GM11168 (cell line): Measurements from ENCODE around the gene NRIP2.

ENCODE experiments used
- in situ Hi-C: fragments of 300-500 bp; cut with MboI; formaldehyde crosslinking; loops from one replicate; pipeline ENCODE4 v1.12.0; 2022; ENCODE audit warnings: low sequenced_read_pairs; ENCODE audit not compliant: unreplicated experiment

NRIP2 gene

DNA sequence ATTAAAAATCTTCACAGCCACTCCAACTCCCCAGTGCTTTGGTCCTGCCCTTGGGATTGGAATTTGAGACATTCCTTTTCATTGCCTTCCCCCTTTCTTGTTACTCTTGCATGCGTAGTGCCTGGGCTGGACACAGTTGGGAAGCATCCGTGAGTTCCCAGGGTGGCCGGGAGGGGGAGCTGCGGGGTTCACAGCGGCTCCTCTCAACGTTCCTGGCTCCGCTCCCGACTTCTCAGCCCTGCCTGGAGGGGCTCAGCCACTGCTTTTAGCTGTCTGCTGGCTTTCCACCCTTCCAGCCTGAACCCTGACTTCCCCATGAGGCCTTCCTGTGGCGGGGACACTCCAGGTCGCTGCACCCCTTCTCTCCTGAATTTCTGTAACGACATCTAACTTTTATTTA is 18.8 kb upstream of the NRIP2 start:
- in situ Hi-C loops, result no loop called here

DNA sequence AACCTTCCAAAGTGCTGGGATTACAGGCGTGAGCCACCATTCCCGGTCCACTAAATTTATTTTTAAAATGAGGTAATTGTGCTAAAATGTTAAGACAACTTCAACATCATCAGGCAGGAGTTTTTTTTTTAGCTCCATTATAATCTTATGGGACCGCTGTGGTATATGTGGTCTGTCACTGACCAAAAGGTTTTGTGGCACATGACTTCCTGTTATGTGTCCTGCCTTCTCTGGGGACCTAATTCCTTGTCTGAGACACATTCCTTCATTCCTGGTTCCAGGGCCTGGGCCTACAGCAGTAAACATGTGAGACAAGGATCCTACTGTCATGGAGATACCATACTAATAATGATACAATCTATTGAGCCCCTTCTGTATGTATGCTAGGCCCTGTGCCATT is 17.1 kb upstream of the NRIP2 start:
- in situ Hi-C loops, result no loop called here

DNA sequence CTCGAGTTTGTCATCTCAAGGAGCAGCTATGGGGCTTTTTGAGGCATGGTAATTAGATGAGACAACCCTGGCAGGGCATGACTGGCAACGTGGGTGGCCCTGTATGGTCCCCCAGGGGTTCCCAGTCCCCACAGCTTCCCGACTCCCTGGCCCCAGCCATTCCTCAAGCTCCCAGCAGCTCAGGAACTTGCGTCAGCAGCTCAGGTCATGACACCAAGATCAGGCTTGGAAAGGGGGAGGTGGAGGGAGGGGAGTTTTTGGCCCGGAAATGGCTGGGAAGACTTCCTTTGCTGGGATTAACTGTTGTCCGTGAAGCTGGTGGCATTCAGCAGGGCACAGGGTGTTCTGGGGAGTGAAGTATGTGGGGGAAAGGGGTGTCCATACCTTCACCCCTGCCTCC is 10.4 kb upstream of the NRIP2 start:
- in situ Hi-C loops, result no loop called here

DNA sequence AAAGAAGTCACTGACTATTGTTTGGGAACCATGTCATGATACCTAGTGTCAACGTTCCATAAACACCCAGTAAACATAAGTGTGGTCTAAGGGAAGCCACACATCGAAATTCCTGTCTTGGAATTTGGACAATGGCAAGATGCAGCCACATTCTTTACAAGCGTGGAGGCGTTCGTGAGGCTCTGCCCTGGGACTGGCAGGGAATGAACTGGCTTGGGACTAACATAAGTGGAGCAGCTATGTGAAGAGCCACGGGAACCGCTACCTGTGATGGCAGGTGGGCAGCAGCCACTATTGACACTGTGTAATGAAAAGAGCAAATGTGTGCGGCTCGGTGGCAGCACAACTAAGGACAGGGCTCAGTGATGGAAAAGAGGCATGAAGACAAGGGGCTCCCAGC is 10.0 kb upstream of the NRIP2 start:
- in situ Hi-C loops, result no loop called here

DNA sequence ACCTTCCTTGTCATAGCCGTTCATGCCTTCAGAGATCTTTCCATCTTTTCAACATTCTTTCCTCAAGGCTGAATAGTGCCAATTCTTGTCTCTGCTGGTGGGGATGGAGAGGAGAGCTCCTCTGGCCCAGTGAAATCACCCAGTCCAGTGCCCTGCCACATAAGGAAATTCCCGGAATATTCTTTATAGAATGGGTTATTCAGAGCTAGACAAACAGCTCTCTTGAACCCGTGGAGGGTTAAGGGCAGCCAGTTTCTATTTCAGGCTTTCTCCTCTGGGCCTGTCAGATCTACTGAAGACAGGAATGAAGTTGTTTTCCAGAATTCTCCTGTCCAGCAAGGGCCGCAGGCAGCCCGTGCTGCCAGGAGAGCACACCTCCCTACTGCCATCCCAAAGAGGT is 8.1 kb upstream of the NRIP2 start:
- in situ Hi-C loops, result no loop called here

DNA sequence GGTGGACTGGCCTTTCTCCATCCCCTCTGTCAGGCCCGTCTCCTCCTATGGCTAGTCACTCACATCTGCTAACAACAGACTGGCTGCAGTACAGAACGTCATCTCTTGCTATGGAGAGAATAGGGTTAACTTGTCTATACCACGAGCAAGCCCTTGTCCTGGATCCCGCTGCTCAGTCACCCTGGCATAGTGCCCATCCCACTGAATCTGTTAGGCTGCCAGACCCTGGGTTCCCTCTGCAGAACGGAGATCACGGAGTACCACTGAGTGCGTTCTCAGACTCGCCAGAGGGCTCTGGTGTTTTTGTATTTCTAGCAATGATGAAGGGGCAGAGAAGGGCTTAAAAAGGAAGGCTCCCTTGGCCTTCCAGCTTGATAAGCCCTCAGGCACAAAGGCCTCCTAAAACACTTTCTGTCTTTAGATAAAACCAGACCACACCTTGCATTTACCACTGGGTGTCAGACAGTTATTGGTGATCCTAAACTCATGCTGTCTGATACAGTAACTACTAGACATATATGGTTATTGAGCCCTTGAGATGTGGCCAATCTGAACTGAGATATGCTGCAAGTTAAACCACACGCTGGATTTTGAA is 6.3 kb upstream of the NRIP2 start:
- in situ Hi-C loops, result no loop called here

DNA sequence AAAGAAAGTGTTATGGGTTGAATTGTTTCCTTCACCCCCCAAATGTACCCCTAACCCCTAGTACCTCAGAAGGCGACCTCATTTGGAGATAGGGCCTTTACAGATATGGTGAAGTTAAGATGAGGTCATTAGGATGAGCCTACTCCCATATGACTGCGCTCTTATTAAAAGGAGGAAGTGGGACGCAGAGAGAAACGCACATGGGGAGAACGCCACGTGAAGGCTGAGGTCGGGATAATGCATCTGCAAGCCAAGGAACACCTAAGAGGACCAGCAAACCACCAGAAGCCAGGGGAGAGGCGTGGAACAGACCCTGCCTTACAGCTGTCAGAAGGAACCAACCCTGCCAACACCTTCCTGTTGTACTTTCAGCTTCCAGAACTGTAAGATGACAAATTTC is 1.7 kb upstream of the NRIP2 start:
- in situ Hi-C loops, result no loop called here

DNA sequence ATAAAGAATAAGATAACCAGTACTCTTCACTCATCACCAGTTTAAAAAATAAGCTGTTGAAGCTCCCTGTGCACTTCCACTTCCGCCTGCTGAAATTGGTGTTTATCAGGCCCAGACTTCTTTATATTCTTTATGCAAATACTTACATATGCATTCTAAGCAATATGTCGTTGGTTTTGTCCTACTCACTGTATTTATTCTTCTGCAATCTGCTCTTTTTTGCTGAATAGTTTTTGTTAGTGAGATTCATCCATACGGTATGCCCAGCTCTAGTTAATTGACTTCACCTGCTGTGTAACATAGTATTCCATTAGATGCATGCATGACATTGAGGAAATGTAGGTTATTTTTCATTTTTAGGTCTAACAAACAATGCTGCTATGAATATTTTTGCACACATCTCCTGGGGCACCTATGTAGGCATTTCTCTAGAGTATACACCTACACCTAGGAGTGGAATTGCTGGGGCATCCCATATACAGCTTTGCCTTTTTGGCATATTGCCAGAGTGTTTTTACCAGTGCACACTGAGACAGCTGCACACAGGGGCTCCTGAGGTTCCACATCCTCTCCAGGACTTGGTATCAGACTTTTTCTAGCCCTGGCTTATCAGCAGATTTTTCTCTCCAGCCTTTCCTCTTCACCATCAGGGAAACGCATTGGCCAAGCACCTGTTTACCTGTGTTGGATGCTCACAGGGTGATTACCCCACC is 1.0 kb upstream of the NRIP2 start:
- in situ Hi-C loops, result no loop called here

DNA sequence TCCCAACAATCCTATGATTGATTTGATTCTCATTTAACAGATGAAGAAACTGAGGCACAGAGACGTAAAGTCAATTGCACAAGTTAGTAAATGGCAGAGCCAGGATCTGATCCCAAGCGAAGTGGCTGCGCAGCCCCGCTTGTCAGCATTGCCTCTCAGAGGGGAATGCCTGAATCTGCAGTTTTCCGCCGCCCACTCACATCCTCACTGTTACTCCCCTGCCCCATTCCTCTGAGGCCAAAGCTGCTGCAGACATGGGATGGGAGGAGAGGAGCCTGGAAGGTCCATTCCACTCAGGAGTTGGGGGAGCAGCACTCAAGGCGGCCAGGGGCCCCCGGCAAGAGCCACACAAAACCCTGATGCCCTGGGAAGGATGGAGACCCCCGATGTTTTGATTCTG is 1.0 kb downstream of the NRIP2 start:
- in situ Hi-C loops, result no loop called here

DNA sequence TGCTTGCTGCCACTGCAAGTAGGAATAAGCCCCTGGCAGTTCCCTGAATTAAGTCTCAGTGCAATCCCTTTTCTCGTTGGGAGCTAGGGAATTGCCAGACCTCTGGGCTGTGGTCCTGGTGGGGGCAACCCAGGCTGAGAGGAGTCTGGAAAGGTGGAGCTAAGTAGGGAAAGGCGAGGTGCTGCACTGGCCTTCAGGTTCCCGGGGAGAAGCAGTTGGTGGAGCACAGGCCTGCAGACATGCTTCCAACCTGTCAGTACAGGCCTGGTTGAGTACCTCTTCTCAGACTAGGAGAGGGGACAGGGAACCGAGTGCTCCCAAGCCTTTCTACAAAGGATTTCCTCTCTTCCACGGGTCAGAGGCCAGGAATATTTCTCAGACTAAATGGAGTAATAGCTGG is 1.5 kb downstream of the NRIP2 start:
- in situ Hi-C loops, result no loop called here

DNA sequence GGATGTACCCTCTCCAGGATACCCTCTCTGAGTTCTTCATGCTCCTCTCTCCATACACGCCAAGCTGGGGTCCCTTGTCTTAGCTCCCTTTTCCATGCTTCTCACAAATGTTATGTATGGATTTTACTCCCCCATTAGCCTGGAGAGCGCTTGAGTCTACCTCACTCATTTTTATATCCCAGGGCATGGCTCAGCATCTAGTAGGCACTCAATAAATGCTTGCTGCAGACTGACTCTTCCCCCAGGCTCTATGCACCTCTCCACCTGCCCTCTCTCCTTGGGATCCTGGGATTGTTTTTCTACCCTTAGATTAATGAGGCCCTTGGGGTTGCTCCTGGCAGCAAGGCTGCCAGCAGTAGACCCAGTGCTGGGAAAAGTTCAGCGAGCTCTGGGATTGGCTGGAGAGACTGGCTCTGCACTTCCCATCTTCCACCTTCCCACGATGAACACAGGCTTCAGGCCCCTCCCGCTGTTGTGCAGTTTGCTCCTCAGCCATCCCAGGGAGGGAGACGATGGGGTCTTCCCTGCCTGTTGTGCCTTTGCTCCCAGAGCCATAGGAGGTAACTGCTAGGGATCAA is 2.2 kb downstream of the NRIP2 start:
- in situ Hi-C loops, result no loop called here

DNA sequence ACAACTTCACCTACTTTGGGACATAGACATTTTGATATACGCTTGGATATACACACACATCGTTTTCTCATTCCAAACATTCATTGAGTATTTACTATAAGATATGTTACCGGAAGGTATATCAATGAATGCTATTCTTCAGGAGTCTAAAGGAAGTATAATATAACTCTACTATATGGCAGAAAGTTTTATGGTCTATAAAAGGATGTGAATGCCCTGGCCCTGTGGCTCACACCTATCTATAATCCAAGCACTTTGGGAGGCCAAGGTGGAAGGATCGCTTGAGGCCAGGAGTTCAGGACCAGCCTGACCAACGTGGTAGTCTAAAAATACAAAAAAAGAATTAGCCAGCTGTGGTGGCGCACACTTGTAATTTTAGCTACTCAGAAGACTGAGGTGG is 5.6 kb downstream of the NRIP2 start:
- in situ Hi-C loops, result no loop called here

DNA sequence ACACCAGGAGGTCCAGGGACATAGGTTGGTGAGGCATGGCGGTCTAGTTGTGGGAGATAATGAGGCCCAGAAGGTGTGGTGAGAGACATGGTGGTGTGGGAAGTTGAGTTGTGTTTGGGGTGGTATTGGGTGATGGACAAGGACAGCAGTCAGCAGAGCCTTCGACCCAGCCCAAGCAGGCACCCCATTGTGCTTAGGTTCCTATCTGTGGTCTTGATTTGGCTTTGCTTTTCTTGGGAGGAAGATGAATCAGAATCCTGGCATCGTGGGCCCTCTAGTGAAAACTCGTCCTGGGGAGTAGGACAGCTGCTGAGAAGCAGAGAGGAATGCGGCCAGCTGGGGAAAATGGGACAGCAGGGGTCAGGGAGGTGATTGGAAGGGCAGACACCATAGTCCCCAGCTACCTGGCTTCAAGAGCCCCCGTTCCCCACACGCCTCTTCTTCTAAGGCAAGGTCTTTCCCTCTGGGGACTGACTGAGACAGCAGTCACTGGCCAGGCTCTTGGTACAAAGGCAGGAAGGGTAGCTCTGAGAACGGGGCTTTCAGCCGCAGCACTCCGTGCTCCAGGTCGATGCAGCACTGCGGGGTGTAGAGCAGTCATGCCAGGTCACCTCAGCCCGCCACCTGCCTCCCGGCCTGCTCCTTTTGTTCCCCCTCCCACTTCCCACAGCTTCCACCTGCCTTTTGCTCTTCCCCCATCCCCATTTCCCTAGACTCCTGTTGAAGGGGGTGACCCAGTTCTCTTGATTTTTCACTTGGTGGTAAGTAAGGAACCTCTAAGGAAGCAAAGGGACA is 7.9 kb downstream of the NRIP2 start:
- in situ Hi-C loops, result no loop called here

DNA sequence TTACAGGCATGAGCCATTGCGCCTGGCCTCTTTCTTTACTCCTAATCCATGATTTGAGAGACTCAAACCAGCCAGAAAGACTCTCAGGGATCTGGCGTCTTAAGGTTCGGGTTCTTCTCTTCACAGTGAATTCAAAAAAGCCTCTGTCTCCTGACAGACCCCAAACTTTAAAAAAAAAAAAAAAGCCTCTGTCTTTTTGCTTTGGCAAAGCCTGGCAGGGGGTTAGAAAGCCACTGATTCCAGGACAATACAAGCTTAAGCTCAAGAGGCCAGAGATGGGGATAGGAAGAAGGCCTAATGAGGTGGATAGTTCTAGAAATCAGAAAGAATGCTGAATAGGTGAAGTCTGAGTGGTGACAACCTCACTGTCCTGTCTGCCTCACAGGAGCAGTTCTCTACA is 8.8 kb downstream of the NRIP2 start:
- in situ Hi-C loops, result no loop called here

DNA sequence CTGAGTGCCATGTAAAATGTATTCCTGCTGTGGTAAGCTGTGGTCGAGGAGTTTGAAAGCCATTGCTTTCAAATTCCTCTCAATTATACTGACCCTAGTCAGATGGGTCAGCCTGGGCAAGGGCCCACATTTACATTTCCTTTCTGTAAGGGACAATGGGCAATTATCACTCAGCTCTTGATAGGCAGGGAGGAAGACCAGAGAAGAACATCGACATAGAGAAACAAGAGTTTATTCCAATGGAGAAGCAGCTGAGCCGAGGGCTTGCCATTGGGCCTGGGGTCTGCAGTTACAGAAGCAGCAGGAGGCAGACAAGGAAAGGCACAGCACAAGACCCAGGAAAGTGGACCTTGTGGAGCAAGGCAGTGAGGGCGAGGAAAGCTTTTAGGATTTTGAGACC is 9.7 kb downstream of the NRIP2 start:
- in situ Hi-C loops, result no loop called here

DNA sequence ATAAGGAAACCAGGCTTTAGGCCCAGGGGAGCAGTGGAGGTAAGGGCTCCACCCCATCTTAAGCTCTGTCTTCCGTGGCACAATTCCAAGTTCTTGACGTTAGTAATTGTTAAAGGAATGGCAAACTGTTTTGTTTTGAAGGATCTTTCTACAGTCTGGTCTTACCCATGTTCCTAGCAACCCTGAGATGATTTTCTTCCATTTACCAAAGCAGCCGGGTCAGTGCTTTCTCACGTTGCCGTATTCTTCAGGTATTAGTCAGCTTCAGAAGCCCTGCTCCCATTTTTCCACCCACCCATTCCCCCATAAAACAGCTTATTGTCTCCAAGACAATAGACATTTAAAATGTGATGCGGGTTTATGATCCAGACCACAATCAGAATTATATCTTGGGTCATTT is 10.3 kb downstream of the NRIP2 start:
- in situ Hi-C loops, result no loop called here

DNA sequence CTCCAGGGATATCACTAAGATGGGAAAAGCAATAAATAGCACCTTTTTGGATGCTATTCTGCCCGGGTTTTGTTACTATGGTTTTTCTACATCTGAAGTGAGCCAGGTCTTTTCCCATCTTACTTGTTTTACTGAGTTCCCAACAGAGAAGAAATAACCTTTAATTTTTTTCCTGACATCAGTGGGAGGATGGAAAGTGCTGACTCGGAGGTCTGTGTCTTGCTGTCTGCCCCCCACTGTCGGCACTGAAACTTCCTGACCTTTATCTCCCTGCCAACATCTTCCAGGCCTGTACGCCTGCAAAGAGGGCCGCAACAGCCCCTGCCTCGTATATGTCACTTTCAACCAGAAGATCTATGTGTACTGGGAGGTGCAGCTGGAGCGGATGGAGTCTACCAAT is 11.4 kb downstream of the NRIP2 start:
- in situ Hi-C loops, result no loop called here

DNA sequence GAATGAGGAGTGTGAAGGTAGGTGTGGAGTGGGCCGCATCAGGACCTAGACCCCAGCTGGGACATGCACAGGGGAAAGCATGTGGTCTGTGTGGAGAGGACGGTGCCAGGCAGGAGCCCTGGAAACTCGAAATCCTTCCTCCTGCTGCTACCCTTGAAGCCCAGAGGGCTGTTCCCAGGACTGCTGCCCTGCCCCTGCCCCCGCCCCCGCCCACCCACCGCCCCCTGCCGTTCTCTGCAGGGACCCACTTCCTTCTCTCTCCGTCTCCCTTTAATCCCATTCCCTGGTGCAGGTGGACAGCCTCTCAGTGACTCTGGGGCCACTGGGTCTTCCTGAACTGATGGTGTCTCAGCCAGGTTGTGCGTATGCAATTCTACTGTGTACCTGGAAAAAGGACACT is 14.4 kb downstream of the NRIP2 start:
- in situ Hi-C loops, result no loop called here

DNA sequence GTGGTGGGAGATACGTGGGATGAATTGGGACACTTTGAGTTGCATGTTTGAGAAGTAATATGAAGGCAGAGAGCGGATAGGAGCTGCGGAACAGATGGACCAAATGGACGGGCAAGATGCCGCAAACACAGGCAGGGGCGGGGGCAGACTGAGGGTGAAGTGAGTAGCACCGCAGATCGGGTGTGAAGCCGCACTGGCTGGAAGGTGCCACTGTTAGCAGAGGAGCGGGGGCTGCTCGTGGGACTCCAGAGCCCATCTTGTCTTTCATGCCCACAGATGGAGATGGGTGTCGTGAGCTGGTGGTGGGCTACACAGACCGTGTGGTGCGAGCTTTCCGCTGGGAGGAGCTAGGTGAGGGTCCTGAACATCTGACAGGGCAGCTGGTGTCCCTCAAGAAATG is 15.0 kb downstream of the NRIP2 start:
- in situ Hi-C loops, result no loop called here

DNA sequence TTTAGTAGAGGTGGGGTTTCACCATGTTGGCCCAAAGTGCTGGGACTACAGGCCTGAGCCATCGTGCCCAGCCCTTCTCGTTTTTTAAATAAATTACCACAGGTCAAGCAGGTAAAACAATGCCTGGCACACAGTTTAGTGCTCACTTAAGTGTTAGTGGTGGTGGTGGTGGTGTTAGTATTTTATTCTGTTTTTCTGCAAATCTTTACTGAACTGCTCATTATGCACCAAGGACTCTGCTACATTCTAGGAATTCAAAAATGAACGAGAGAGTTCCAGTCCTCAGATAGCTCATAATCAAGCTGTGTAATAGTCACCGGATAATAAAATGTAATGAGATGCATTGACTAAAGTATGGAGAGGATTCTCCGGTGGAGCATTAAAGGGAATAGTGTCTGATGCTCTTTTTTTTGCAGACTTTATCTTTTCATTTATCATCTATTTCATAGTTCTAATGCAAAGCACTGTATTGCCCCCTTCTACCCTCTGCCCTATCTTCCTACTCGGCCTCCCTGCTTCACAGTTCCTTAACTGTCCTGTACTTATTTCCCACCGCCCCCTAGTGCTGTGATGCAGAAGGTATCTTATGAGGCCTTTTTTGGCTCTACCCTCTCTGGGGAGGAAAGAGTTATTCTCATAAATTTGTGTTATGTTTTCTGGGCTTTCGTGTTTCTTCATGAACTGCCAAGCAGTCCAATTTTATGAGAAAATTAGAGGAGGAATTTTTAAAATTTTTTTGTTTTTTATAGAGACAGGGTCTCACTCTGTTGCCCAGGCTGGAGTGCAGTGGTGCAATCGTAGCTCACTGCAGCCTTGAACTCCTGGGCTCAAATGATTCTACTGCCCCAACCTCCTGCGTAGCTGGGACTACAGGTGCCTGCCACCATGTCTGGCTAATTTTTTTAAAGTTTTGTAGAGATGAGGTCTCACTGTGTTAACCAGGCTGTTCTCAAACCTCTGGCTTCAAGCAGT is 21.3 kb downstream of the NRIP2 start:
- in situ Hi-C loops, result no loop called here
